Loucy (cell line): Measurements from ENCODE around the gene TMEM204.

Experiments used
- H2AFZ ChIP-seq: fragments of 200-600 bp; sonication (generic); 2 replicates; pipeline ENCODE4 v1.6.0; 2016; ENCODE audit warnings: antibody characterized with exemption, mild to moderate bottlenecking, low read length, moderate library complexity
- H3F3A ChIP-seq: fragments of 200-600 bp; 2 replicates; pipeline ENCODE4 v1.6.0; 2016; ENCODE audit warnings: antibody characterized with exemption, low read depth, mild to moderate bottlenecking
- H3K27me3 ChIP-seq: fragments of 200-600 bp; sonication (generic); 2 replicates; pipeline ENCODE4 v1.6.1; 2014; ENCODE audit warnings: low read length, mild to moderate bottlenecking; ENCODE audit not compliant: insufficient read depth, poor library complexity, severe bottlenecking
- H3K36me3 ChIP-seq: fragments of 200-600 bp; sonication (generic); 2 replicates; pipeline ENCODE4 v1.6.1; 2016; ENCODE audit warnings: low read length; ENCODE audit not compliant: insufficient read depth
- H3K4me1 ChIP-seq: fragments of 200-600 bp; sonication (generic); 2 replicates; pipeline ENCODE4 v1.5.1; 2014; ENCODE audit warnings: low read length, mild to moderate bottlenecking; ENCODE audit not compliant: insufficient read depth, poor library complexity, severe bottlenecking
- H3K4me2 ChIP-seq: fragments of 200-600 bp; sonication (generic); 2 replicates; pipeline ENCODE4 v1.6.0; 2014; ENCODE audit warnings: antibody characterized with exemption, low read length, low read depth, mild to moderate bottlenecking; ENCODE audit not compliant: poor library complexity, severe bottlenecking
- H3K4me3 ChIP-seq: fragments of 200-600 bp; sonication (generic); 2 replicates; pipeline ENCODE4 v1.5.1; 2014; ENCODE audit warnings: low read length, mild to moderate bottlenecking, mixed read lengths; ENCODE audit not compliant: poor library complexity, severe bottlenecking
- H3K79me2 ChIP-seq: fragments of 200-600 bp; sonication (generic); 2 replicates; pipeline ENCODE4 v1.6.1; 2014; ENCODE audit warnings: low read length; ENCODE audit not compliant: insufficient read depth
- H3K9ac ChIP-seq: fragments of 200-600 bp; sonication (generic); 2 replicates; pipeline ENCODE4 v1.6.0; 2014; ENCODE audit warnings: mild to moderate bottlenecking, low read depth, low read length, moderate library complexity; ENCODE audit not compliant: poor library complexity, severe bottlenecking
- H3K9me2 ChIP-seq: fragments of 200-600 bp; sonication (generic); replicated peaks from 2 replicates; pipeline ENCODE4 v1.6.1; 2016; ENCODE audit warnings: low read depth, low read length, mixed read lengths
- H3K9me3 ChIP-seq: fragments of 200-600 bp; sonication (generic); 2 replicates; pipeline ENCODE4 v1.6.1; 2014; ENCODE audit warnings: mild to moderate bottlenecking, antibody characterized with exemption, low read length, low read depth; ENCODE audit not compliant: insufficient read depth
- H4K20me1 ChIP-seq: fragments of 200-600 bp; sonication (generic); 2 replicates; pipeline ENCODE4 v1.6.0; 2014; ENCODE audit warnings: antibody characterized with exemption, low read length, mild to moderate bottlenecking; ENCODE audit not compliant: insufficient read depth, poor library complexity, severe bottlenecking
- EZH2phosphoT487 ChIP-seq: fragments of 200-600 bp; IDR thresholded peaks from 2 replicates; pipeline ENCODE4 v1.6.1; 2018; ENCODE audit warnings: antibody characterized with exemption, mild to moderate bottlenecking, moderate library complexity, borderline replicate concordance
- TF ChIP-seq, protein P1 (sequence below): fragments of 200-600 bp; sonication (generic); conservative IDR thresholded peaks from 2 replicates; pipeline ENCODE4 v1.5.1; 2014; ENCODE audit warnings: mild to moderate bottlenecking, antibody characterized with exemption, low read length

TMEM204 gene

DNA sequence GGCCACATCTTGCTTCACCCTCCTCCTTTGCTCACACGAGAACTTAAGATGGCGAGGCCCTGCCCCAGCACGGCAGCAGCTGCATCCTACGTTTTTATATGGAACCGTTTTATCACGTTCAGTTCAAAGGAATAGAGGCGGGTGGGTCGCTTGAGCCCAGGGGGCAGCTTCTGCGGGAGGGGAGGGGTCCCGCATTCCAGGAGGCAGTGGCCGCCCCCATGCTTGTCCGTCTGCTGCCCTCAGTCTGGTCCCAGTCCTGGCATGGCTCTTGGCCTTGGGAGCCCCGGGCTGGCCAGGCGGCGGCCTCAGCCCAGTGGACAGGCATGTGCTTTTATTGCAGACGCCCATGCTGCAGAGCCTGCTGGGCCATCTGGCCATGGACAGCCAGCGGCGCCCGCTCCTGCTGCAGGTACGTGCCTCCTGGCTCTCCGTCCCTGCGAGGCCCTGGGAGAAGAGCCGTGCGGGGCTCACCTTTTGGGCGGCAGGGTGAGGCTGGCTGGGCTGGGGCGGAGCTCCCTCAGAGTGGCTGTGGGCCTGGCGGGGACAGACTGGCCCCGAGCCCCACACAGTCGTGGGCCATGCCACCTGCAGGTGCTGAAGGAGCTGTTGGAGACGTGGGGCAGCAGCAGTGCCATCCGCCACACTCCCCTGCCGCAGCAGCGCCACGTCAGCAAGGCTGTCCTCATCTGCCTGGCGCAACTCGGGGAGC, 33.6 kb upstream of the TMEM204 start:
- no peaks in the 10 kb centered on the region; the same call in 1 of the 2 replicates for H3K36me3 ChIP-seq
- no peak overlapping the region for H3K4me2 ChIP-seq

DNA sequence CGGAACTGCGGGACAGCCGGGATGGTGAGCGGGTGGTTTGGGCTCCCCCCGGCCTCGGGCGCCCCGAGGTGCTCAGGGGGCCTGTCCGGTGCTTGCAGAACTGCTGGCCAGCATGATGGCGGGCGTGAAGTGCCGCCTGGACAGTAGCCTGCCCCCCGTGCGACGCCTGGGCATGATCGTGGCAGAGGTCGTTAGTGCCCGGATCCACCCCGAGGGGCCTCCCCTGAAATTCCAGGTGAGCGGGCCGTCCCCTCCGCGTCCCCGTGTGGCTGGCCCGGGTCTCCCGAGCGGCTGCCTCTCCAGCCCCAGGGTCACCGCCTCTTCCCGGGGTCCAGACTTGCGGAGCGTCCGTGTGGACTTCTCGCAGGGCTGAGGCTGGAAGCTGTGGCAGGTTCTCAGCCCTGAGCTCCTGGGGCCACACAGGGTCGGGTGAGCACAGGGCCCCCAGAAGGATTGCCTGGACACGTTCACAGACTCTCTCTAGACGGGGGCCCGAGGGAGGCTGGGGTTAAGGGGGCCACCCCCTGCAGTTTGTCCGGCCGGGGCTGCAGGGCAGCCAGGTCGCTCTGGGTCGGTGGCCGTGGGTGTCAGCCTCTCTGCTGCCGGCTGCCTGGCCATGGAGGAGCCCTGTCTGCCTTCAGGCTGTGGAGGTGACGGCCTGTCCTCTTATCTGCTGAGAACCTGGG, 32.9 kb upstream of the TMEM204 start:
- Histone ChIP-seq H3K4me2 (no peak overlapping the region), H3K36me3 (no peaks in the 10 kb centered on the region; the same call in 1 of the 2 replicates)

More for the DNA sequence above, 33.6 kb upstream of the TMEM204 start:
- Histone ChIP-seq H3K4me1 (no peaks in the 10 kb centered on the region), H3F3A (no peaks in the 10 kb centered on the region), H2AFZ (no peak overlapping the region), H3K9me2 (no peaks in the 10 kb centered on the region), H3K27me3 (no peaks in the 10 kb centered on the region), H3K9me3 (no peaks in the 10 kb centered on the region), H4K20me1 (no peaks in the 10 kb centered on the region), H3K9ac (no peak overlapping the region), H3K4me3 (no peak overlapping the region), H3K79me2 (peaks cover 7% of the 10 kb centered on the region)
- TF ChIP-seq EZH2phosphoT487 = no peak
- TF ChIP-seq, protein P1, sequence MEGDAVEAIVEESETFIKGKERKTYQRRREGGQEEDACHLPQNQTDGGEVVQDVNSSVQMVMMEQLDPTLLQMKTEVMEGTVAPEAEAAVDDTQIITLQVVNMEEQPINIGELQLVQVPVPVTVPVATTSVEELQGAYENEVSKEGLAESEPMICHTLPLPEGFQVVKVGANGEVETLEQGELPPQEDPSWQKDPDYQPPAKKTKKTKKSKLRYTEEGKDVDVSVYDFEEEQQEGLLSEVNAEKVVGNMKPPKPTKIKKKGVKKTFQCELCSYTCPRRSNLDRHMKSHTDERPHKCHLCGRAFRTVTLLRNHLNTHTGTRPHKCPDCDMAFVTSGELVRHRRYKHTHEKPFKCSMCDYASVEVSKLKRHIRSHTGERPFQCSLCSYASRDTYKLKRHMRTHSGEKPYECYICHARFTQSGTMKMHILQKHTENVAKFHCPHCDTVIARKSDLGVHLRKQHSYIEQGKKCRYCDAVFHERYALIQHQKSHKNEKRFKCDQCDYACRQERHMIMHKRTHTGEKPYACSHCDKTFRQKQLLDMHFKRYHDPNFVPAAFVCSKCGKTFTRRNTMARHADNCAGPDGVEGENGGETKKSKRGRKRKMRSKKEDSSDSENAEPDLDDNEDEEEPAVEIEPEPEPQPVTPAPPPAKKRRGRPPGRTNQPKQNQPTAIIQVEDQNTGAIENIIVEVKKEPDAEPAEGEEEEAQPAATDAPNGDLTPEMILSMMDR = no peak

DNA sequence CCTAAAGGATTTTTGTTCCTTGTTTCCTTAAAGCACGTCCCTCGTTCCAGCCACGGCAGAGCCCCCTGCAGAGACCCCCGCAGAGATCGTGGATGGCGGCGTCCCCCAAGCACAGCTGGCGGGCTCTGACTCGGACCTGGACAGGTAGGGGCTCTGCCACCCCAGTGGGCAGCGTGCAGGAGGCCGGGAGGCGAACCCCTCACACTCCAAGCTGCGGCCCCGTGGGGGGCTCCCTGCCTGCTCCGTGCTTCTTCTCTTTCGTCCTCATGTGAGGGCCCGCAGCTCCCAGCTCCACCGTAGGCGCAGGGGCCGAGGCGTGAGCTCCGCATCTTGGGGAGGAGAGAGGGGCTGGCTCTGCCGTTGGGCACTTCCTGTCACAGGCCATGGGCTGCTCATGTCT, 31.8 kb upstream of the TMEM204 start:
- H3K27me3 ChIP-seq = no peaks in the 10 kb centered on the region
- H3K4me2 ChIP-seq = no peak overlapping the region
- no peak overlapping the region for H3K4me3 ChIP-seq
- H2AFZ ChIP-seq = no peak overlapping the region
- H3K9ac ChIP-seq = no peak overlapping the region
- TF ChIP-seq, protein P1 = no peak
- no peak for TF ChIP-seq EZH2phosphoT487
- no peaks in the 10 kb centered on the region for H3K4me1 ChIP-seq
- no peaks in the 10 kb centered on the region for H4K20me1 ChIP-seq
- no peaks in the 10 kb centered on the region; the same call in 1 of the 2 replicates for H3K36me3 ChIP-seq
- H3F3A ChIP-seq = no peaks in the 10 kb centered on the region
- no peaks in the 10 kb centered on the region for H3K9me2 ChIP-seq
- H3K9me3 ChIP-seq = no peaks in the 10 kb centered on the region
- no peaks in the 10 kb centered on the region for H3K79me2 ChIP-seq

More for the DNA sequence above, 32.9 kb upstream of the TMEM204 start:
- Histone ChIP-seq H3K9me3 (no peaks in the 10 kb centered on the region), H3K27me3 (no peaks in the 10 kb centered on the region), H3K4me1 (no peaks in the 10 kb centered on the region), H3K9me2 (no peaks in the 10 kb centered on the region), H3K79me2 (0 out of 2 replicates have a peak, but pooled peaks cover 2% of the 10 kb centered on the region), H3F3A (no peaks in the 10 kb centered on the region), H2AFZ (no peak overlapping the region), H3K9ac (no peak overlapping the region), H3K4me3 (no peak overlapping the region), H4K20me1 (no peaks in the 10 kb centered on the region)
- TF ChIP-seq, protein P1 = no peak
- TF ChIP-seq EZH2phosphoT487 = no peak
